ENCODE measurements around the gene FBLN2. TPM values are rescaled to one million over a fixed set of nuclear protein-coding genes. Genes with fewer than 3 reads are reported as not detected.

Gene FBLN2
- total RNA-seq, 1 experiment from 2014 or later = 0.39 TPM

GRCh38 chr3:13513913-13514517 is 34.9 kb upstream of the FBLN2 start:
- intact Hi-C loops (cut with micrococcal nuclease) = no loop called here
- peak; percentile 69 for ATAC-seq
- no TSS peak for BruUV-seq (replicated peaks)
- ChIA-PET RAD21 (ENCODE audit: low non-redundant PET in 1 of 2, low total read pairs in 2 of 2, uncharacterized antibody in 2 of 2, unreplicated experiment in 2 of 2) (no interaction called here), CTCF (interaction anchor here (1.2 kb wide), 1 partner anchor 134 kb away, joined by 6 read pairs; no protein-coding TSS in a partner anchor), POLR2A (interaction anchor here (0.9 kb wide), 1 partner anchor 11 kb away, joined by 3 read pairs; no protein-coding TSS in a partner anchor)
- Histone ChIP-seq H3K4me1 (ENCODE audit: control insufficient read depth in 1 of 2, insufficient read depth in 2 of 2, low read length in 2 of 2) (peaks cover 17 to 20% of the 10 kb centered on the region in 2 experiments), H3K4me2 (ENCODE audit: low read length) (peak overlapping the region; percentile 74), H3K4me3 (replicated peaks in 1 of 2; ENCODE audit: low read depth in 1 of 2, low read length in 2 of 2) (peak overlapping the region; percentile 2 to 41; a peak in 3 of 4 replicates), H3K27me3 (ENCODE audit: insufficient read depth, low read length) (no peaks in the 10 kb centered on the region), H2AFZ (ENCODE audit: low read depth, low read length, poor library complexity, severe bottlenecking) (peak overlapping the region; percentile 67), H3K9me2 (ENCODE audit: insufficient read depth) (no peaks in the 10 kb centered on the region), H3K36me3 (ENCODE audit: control insufficient read depth in 1 of 2, insufficient read depth in 2 of 2, low read length in 2 of 2) (no peaks in the 10 kb centered on the region), H3K27ac (ENCODE audit: low read depth, low read length) (no peak overlapping the region), H4K20me1 (ENCODE audit: insufficient read depth) (no peaks in the 10 kb centered on the region), H3K9ac (ENCODE audit: low read length) (peak overlapping the region; percentile 38; the same call in 1 of the 2 replicates), H3K79me2 (ENCODE audit: insufficient read depth, low read length) (no peaks in the 10 kb centered on the region), H3K9me3 (ENCODE audit: control insufficient read depth in 1 of 2, insufficient read depth in 1 of 2, low read depth in 1 of 2, low read length in 2 of 2) (no peaks in the 10 kb centered on the region)
- TF ChIP-seq MAX (IDR thresholded peaks at IDR 0.05) = no peak
- no peak for TF ChIP-seq SRF (IDR thresholded peaks at IDR 0.05; ENCODE audit: low read depth)
- TF ChIP-seq ZFX (IDR thresholded peaks at IDR 0.05) = no peak
- no peak for TF ChIP-seq EGR1 (IDR thresholded peaks at IDR 0.05; ENCODE audit: low read depth)
- TF ChIP-seq EZH2 (IDR thresholded peaks at IDR 0.05) = no peak
- peak; percentile 7; the same call in 1 of the 2 replicates for TF ChIP-seq RAD21 (IDR thresholded peaks at IDR 0.05; ENCODE audit: low read depth)
- TF ChIP-seq SIN3A (IDR thresholded peaks at IDR 0.05; ENCODE audit: low read depth) = no peak
- TF ChIP-seq CBX3 (IDR thresholded peaks at IDR 0.05; ENCODE audit: low read depth) = no peak
- no peak for TF ChIP-seq FOSL1 (IDR thresholded peaks at IDR 0.05; ENCODE audit: low read depth)
- TF ChIP-seq CEBPB (IDR thresholded peaks at IDR 0.05; ENCODE audit: low read depth) = no peak
- TF ChIP-seq TCF7L2 (IDR thresholded peaks at IDR 0.05; ENCODE audit: borderline replicate concordance, extremely low read depth, insufficient read depth, insufficient read length) = no peak
- 0 out of 2 replicates have a peak, but pooled peaks have one; percentile 16 for TF ChIP-seq SP1 (IDR thresholded peaks at IDR 0.05; ENCODE audit: low read depth)
- TF ChIP-seq CTCF (IDR thresholded peaks at IDR 0.05 in 2 of 3, conservative IDR thresholded peaks at IDR 0.05 in 1 of 3; ENCODE audit: borderline replicate concordance in 1 of 3, insufficient read depth in 1 of 3, low read depth in 2 of 3, low read length in 2 of 3) = no peak
- DNase-seq (ENCODE audit: low read depth, low spot score) = no peak

Data from HCT116 (cell line).